C4-2B (cell line): ENCODE data around the gene NACC2.

Source experiments
- ZFX ChIP-seq: fragments of 450-650 bp; IDR thresholded peaks from 2 replicates; pipeline ENCODE4 v1.6.1; 2017
- TF ChIP-seq, protein P1 (sequence below): fragments of 450-650 bp; conservative IDR thresholded peaks from 2 replicates; pipeline ENCODE4 v1.5.1; 2017; ENCODE audit warnings: mild to moderate bottlenecking

DNA sequence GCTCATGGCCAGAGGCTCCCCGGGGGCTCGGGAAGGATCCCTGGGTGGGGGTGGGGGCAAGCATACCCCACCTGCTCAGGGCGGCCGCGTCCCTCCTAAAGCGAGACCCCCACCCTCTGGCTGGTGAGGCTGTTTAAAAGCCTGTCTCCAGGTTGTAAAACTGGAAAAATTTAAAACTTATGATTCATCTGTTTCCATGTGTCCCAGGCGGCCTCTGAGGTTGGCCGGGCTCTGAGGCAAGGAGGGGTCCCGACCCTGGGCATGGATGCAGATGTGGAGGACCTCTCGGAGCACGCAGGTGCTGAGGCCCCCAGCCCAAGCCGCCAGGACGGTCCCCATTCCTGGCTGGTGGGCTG is 47.7 kb upstream of the NACC2 start:
- TF ChIP-seq, protein P1, sequence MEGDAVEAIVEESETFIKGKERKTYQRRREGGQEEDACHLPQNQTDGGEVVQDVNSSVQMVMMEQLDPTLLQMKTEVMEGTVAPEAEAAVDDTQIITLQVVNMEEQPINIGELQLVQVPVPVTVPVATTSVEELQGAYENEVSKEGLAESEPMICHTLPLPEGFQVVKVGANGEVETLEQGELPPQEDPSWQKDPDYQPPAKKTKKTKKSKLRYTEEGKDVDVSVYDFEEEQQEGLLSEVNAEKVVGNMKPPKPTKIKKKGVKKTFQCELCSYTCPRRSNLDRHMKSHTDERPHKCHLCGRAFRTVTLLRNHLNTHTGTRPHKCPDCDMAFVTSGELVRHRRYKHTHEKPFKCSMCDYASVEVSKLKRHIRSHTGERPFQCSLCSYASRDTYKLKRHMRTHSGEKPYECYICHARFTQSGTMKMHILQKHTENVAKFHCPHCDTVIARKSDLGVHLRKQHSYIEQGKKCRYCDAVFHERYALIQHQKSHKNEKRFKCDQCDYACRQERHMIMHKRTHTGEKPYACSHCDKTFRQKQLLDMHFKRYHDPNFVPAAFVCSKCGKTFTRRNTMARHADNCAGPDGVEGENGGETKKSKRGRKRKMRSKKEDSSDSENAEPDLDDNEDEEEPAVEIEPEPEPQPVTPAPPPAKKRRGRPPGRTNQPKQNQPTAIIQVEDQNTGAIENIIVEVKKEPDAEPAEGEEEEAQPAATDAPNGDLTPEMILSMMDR: no peak
- no peak for TF ChIP-seq ZFX
